Lung (tissue), 12 donors: ENCODE data around the gene AOX1. TPM values are rescaled to one million over a fixed set of nuclear protein-coding genes. Genes with fewer than 3 reads are reported as not detected.

ENCODE experiments used
- ATAC-seq: fragments of 200-7000 bp; cut with Tn5 transposase; one replicate; pipeline ENCODE4 v1.9.1; 2020; ENCODE audit warnings: moderate number of reproducible peaks; ENCODE audit not compliant: insufficient read depth, low FRiP score
- DNase-seq, 3 donors: peaks; one replicate each; pipeline ENCODE4 v3.0.0-alpha.2; 2013 to 2017
- H3K27ac ChIP-seq, 2 donors: one replicate each; pipeline ENCODE4 v1.5.1; 2013; ENCODE audit warnings: mild to moderate bottlenecking in 2 of 2, moderate library complexity in 2 of 2, control low read depth in 1 of 2, inconsistent platforms in 1 of 2, low read depth in 1 of 2, low read length in 1 of 2
- H3K27me3 ChIP-seq, 3 donors: one replicate each; pipeline ENCODE4 v1.5.1; 2013; ENCODE audit warnings: low read length in 2 of 3; ENCODE audit not compliant: control insufficient read depth in 3 of 3, insufficient read depth in 3 of 3
- H3K36me3 ChIP-seq, 4 donors: one replicate each; pipeline ENCODE4 v1.5.1; 2013; ENCODE audit warnings: low read length in 4 of 4, mild to moderate bottlenecking in 1 of 4, moderate library complexity in 1 of 4; ENCODE audit not compliant: control insufficient read depth in 4 of 4, insufficient read depth in 4 of 4
- H3K4me1 ChIP-seq, 5 donors: one replicate each; pipeline ENCODE4 v1.5.1; 2013; ENCODE audit warnings: low read length in 5 of 5, mild to moderate bottlenecking in 2 of 5, moderate library complexity in 1 of 5; ENCODE audit not compliant: control insufficient read depth in 5 of 5, insufficient read depth in 5 of 5
- H3K4me3 ChIP-seq: one replicate; pipeline ENCODE4 v1.5.1; 2013; ENCODE audit warnings: mild to moderate bottlenecking, control low read depth, moderate library complexity
- H3K9ac ChIP-seq, 2 donors: one replicate each; pipeline ENCODE4 v1.5.1; 2013; ENCODE audit warnings: low read length in 2 of 2, control low read depth in 1 of 2; ENCODE audit not compliant: insufficient read depth in 1 of 2
- H3K9me3 ChIP-seq, 4 donors: one replicate each; pipeline ENCODE4 v1.5.1; 2013; ENCODE audit warnings: low read length in 3 of 4, mild to moderate bottlenecking in 1 of 4, moderate library complexity in 1 of 4; ENCODE audit not compliant: control insufficient read depth in 4 of 4, insufficient read depth in 3 of 4
- WGBS, 2 donors: extraction: QIAGEN DNeasy Blood & Tissue Kit; methylation state at CpG; one replicate each; pipeline ENCODE4 v1.1.7; 2013; 5-methylcytosine and 5-hydroxymethylcytosine counted together
- polyA plus RNA-seq, 2 donors: library from polyadenylated mRNA; stranded (reverse); fragments of 200-250 nt; gene quantifications; one replicate each; pipeline ENCODE4 v1.2.1, GENCODE V29; 2013
- total RNA-seq, 2 donors: library from RNA; depleted of rRNA in 1 of 2; stranded (reverse); fragments of >200 nt in 1 of 2; gene quantifications; one replicate each; pipeline ENCODE4 v1.2.1, GENCODE V29; 2014 to 2021
- TF ChIP-seq, protein P1 (sequence below): IDR thresholded peaks from 2 replicates; pipeline ENCODE4 v1.5.1; 2012; ENCODE audit warnings: mild to moderate bottlenecking; ENCODE audit errors: control extremely low read depth, extremely low read depth
- donor health status: control.
- donor health status: control.
- donor health status: Bipolar disorder and iron deficiency.
- donor health status: healthy.
- donor health status: DM: yes; HTN: yes; CAD: no.

AOX1 gene
- total and polyA plus RNA-seq, 4 donors = 8.0 to 48.5 (median 10.6) TPM

GRCh38 chr2:200654823-200655222 is 69.0 kb downstream of the AOX1 start:
- H3K9ac ChIP-seq = no peak overlapping the region
- H3K27ac ChIP-seq = no peak overlapping the region
- TF ChIP-seq, protein P1, sequence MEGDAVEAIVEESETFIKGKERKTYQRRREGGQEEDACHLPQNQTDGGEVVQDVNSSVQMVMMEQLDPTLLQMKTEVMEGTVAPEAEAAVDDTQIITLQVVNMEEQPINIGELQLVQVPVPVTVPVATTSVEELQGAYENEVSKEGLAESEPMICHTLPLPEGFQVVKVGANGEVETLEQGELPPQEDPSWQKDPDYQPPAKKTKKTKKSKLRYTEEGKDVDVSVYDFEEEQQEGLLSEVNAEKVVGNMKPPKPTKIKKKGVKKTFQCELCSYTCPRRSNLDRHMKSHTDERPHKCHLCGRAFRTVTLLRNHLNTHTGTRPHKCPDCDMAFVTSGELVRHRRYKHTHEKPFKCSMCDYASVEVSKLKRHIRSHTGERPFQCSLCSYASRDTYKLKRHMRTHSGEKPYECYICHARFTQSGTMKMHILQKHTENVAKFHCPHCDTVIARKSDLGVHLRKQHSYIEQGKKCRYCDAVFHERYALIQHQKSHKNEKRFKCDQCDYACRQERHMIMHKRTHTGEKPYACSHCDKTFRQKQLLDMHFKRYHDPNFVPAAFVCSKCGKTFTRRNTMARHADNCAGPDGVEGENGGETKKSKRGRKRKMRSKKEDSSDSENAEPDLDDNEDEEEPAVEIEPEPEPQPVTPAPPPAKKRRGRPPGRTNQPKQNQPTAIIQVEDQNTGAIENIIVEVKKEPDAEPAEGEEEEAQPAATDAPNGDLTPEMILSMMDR = no peak
- H3K4me1 ChIP-seq = peaks cover 0 to 10% (median 1%) of the 10 kb centered on the region in 5 donors
- no peaks in the 10 kb centered on the region for H3K27me3 ChIP-seq
- ATAC-seq = no peak
- H3K9me3 ChIP-seq = no peaks in the 10 kb centered on the region
- WGBS, 2 donors = 90 to 96% methylated on average over 3 of the region's 3 CpGs
- H3K4me3 ChIP-seq = no peak overlapping the region
- peaks cover 0 to 4% (median 2%) of the 10 kb centered on the region in 4 donors for H3K36me3 ChIP-seq
- no peak for DNase-seq

- DNase-seq = peak in 2 of 3 donors; percentile 60 to 76
- peaks cover 0 to 10% (median 1%) of the 10 kb centered on the region in 5 donors for H3K4me1 ChIP-seq
- no peak for ATAC-seq
- H3K27ac ChIP-seq = no peak overlapping the region
- no peaks in the 10 kb centered on the region for H3K9me3 ChIP-seq
- H3K9ac ChIP-seq = no peak overlapping the region
- H3K27me3 ChIP-seq = no peaks in the 10 kb centered on the region
- WGBS, 2 donors = 81 to 85% methylated on average over 3 of the region's 3 CpGs
- H3K4me3 ChIP-seq = no peak overlapping the region
- TF ChIP-seq, protein P1 = no peak
- H3K36me3 ChIP-seq = peaks cover 0 to 3% (median 2%) of the 10 kb centered on the region in 4 donors
Observed at GRCh38 chr2:200655918-200656580, 70.2 kb downstream of the AOX1 start.

GRCh38 chr2:200658278-200658864 is 72.6 kb downstream of the AOX1 start:
- H3K4me1 ChIP-seq = peaks cover 0 to 10% (median 1%) of the 10 kb centered on the region in 5 donors
- TF ChIP-seq, protein P1 = no peak
- no peak overlapping the region for H3K27ac ChIP-seq
- peaks cover 0 to 8% (median under 1%) of the 10 kb centered on the region in 4 donors for H3K36me3 ChIP-seq
- no peaks in the 10 kb centered on the region for H3K27me3 ChIP-seq
- no peaks in the 10 kb centered on the region for H3K9me3 ChIP-seq
- H3K9ac ChIP-seq = no peak overlapping the region
- no peak for ATAC-seq
- WGBS, 2 donors = 82 to 90% methylated on average over 5 of the region's 5 CpGs
- peak in 2 of 3 donors; percentile 17 to 35 for DNase-seq
- no peak overlapping the region for H3K4me3 ChIP-seq
